ENCODE results near the gene ABTB1. TPM values are rescaled to one million over a fixed set of nuclear protein-coding genes. Genes with fewer than 3 reads are reported as not detected.
A peak's percentile ranks its signal among the peaks of the same experiment; 100 is the strongest.

Gene ABTB1
- polyA plus RNA-seq, 1 donor from 2014 or later: 2.0 TPM

GRCh38 chr3:127720161-127720823 is 47.5 kb downstream of the ABTB1 start:
- Histone ChIP-seq H3K36me3 (ENCODE audit: insufficient read depth, low read length) (no peaks in the 10 kb centered on the region), H3K9me3 (ENCODE audit: low read length) (no peaks in the 10 kb centered on the region), H3K4me2 (ENCODE audit: low read length) (no peak overlapping the region), H3K4me3 (ENCODE audit: low read length) (no peak overlapping the region), H3K27me3 (ENCODE audit: insufficient read depth, low read depth, low read length) (no peaks in the 10 kb centered on the region), H3F3A (ENCODE audit: insufficient read depth, low read length, poor library complexity, severe bottlenecking) (no peaks in the 10 kb centered on the region), H3K79me2 (replicated peaks; ENCODE audit: insufficient read depth, low read length) (no peaks in the 10 kb centered on the region), H2AFZ (ENCODE audit: low read depth, low read length) (no peak overlapping the region), H3K27ac (ENCODE audit: low read length) (no peak overlapping the region), H4K20me1 (ENCODE audit: insufficient read depth) (no peaks in the 10 kb centered on the region), H3K9ac (ENCODE audit: low read length) (no peak overlapping the region), H3K9me2 (ENCODE audit: insufficient read depth, low read length) (no peaks in the 10 kb centered on the region)
- TF ChIP-seq MXI1 (conservative IDR thresholded peaks at IDR 0.05; ENCODE audit: poor library complexity, severe bottlenecking): no peak
- no peak for TF ChIP-seq EP300 (conservative IDR thresholded peaks at IDR 0.05; ENCODE audit: poor library complexity, severe bottlenecking)
- no peak for TF ChIP-seq RAD21 (conservative IDR thresholded peaks at IDR 0.05)
- TF ChIP-seq REST (IDR thresholded peaks at IDR 0.05; ENCODE audit: borderline replicate concordance): no peak
- no peak for TF ChIP-seq SMC3 (conservative IDR thresholded peaks at IDR 0.05; ENCODE audit: poor library complexity)
- TF ChIP-seq EZH2 (IDR thresholded peaks at IDR 0.05; ENCODE audit: borderline replicate concordance, insufficient read depth, low read length, poor library complexity, severe bottlenecking): no peak
- no peak for TF ChIP-seq POLR2AphosphoS5 (IDR thresholded peaks at IDR 0.05)

DNA sequence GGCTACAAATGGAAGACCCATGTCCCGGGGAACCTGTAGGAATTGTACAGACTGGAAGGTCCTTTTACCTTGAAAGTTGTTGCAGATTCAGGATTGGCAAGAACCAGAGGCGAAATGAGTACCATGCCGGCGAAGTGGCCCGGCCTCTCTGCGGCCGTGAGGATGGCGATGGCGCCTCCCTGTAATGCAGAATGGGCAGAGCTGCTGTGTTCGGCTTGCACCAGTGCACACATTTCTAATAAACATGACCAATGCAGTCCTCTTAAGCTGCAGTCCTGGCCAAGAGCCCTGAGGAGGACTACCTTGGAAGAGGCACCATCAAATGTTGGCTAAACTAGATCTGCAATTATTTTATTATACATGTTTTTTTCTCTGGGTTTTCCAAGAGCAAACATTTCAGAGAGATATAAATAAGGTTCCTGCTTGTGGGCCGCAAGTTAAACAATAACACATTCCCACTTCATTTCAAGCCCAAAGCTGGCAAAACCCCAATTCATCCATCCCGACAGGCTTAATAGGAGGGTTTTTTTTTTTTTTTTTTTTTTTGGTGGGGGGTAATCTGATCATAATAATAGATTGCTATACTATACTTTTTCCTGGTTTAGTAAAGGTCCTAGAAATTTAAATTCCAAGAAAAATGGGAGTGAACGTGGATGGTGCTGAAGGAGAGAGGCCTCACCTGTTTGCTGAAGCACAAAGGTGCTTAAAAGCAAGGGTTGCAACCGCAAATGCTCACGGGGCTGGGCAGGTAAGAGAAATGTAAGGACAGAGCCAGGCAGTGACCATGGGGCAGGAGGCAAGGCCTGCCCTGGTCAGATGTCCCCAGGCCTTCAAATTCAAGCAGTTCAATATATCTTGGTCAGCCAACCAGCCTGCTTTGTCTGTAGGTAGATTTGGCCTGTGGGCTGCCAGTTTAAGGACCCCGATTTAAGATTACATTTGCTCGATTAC is 48.5 kb downstream of the ABTB1 start:
- no peaks in the 10 kb centered on the region for H3K36me3 ChIP-seq (ENCODE audit: insufficient read depth, low read length)
- no peaks in the 10 kb centered on the region for H3K27me3 ChIP-seq (ENCODE audit: insufficient read depth, low read depth, low read length)
- no peaks in the 10 kb centered on the region for H3K9me3 ChIP-seq (ENCODE audit: low read length)
- H3K4me3 ChIP-seq (ENCODE audit: low read length): no peak overlapping the region
- H4K20me1 ChIP-seq (ENCODE audit: insufficient read depth): no peaks in the 10 kb centered on the region
- no peak overlapping the region for H3K4me2 ChIP-seq (ENCODE audit: low read length)
- TF ChIP-seq EZH2 (IDR thresholded peaks at IDR 0.05; ENCODE audit: borderline replicate concordance, insufficient read depth, low read length, poor library complexity, severe bottlenecking): no peak
- TF ChIP-seq MXI1 (conservative IDR thresholded peaks at IDR 0.05; ENCODE audit: poor library complexity, severe bottlenecking): no peak
- no peak for TF ChIP-seq TAF1 (IDR thresholded peaks at IDR 0.05; ENCODE audit: low read depth)
- TF ChIP-seq, protein P1, sequence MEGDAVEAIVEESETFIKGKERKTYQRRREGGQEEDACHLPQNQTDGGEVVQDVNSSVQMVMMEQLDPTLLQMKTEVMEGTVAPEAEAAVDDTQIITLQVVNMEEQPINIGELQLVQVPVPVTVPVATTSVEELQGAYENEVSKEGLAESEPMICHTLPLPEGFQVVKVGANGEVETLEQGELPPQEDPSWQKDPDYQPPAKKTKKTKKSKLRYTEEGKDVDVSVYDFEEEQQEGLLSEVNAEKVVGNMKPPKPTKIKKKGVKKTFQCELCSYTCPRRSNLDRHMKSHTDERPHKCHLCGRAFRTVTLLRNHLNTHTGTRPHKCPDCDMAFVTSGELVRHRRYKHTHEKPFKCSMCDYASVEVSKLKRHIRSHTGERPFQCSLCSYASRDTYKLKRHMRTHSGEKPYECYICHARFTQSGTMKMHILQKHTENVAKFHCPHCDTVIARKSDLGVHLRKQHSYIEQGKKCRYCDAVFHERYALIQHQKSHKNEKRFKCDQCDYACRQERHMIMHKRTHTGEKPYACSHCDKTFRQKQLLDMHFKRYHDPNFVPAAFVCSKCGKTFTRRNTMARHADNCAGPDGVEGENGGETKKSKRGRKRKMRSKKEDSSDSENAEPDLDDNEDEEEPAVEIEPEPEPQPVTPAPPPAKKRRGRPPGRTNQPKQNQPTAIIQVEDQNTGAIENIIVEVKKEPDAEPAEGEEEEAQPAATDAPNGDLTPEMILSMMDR (IDR thresholded peaks at IDR 0.05; ENCODE audit: poor library complexity, severe bottlenecking): no peak
- no peak for TF ChIP-seq SMC3 (conservative IDR thresholded peaks at IDR 0.05; ENCODE audit: poor library complexity)
- no peak for TF ChIP-seq EP300 (conservative IDR thresholded peaks at IDR 0.05; ENCODE audit: poor library complexity, severe bottlenecking)
- no peak for TF ChIP-seq RAD21 (conservative IDR thresholded peaks at IDR 0.05)
- no peak for TF ChIP-seq POLR2AphosphoS5 (IDR thresholded peaks at IDR 0.05)
- TF ChIP-seq REST (IDR thresholded peaks at IDR 0.05; ENCODE audit: borderline replicate concordance): no peak
- H3K27ac ChIP-seq (ENCODE audit: low read length): peak overlapping the region; percentile 69
- no peaks in the 10 kb centered on the region for H3F3A ChIP-seq (ENCODE audit: insufficient read depth, low read length, poor library complexity, severe bottlenecking)
- no peak overlapping the region for H3K9ac ChIP-seq (ENCODE audit: low read length)
- H3K79me2 ChIP-seq (replicated peaks; ENCODE audit: insufficient read depth, low read length): no peaks in the 10 kb centered on the region
- no peak overlapping the region for H2AFZ ChIP-seq (ENCODE audit: low read depth, low read length)
- no peaks in the 10 kb centered on the region for H3K9me2 ChIP-seq (ENCODE audit: insufficient read depth, low read length)
